Tongue (tissue), 2 donors: ENCODE measurements around the gene PCBD2. TPM values are rescaled to one million over a fixed set of nuclear protein-coding genes. Genes with fewer than 3 reads are reported as not detected.
"Not testable (repeated sequence)": the region's sequence is repeated elsewhere in the genome, so short reads cannot be mapped to it uniquely, and the experiment has no call there.

Experiments used
- DNase-seq: peaks from one replicate; pipeline ENCODE4 v3.0.0-alpha.2; 2015
- total RNA-seq: library from RNA; depleted of rRNA; stranded (reverse); fragments of >200 nt; gene quantifications from one replicate; pipeline ENCODE4 v1.2.3, GENCODE V29; 2014

Gene PCBD2
- total RNA-seq, 1 donor from 2014 or later = 16.3 TPM

DNA sequence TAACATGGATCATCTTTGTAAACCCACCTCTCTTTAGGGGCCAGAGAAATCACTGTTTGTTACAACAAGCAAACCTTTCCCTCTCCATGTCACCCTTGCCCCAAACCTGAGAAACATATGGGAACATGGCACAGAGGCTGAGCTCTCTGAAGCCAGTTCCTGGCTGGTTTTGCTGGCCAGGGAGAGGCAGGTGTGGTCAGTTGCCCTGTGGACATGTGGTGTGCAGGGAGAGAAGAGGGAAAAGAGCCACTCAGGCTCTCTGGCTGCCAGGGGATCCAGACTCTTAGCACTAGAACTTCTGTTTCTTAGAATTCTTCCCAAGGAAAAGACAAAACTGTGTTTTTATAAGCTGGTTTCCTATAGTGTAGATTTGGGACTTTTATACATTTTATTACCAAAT is 58.2 kb downstream of the PCBD2 start:
- DNase-seq = no peak

DNA sequence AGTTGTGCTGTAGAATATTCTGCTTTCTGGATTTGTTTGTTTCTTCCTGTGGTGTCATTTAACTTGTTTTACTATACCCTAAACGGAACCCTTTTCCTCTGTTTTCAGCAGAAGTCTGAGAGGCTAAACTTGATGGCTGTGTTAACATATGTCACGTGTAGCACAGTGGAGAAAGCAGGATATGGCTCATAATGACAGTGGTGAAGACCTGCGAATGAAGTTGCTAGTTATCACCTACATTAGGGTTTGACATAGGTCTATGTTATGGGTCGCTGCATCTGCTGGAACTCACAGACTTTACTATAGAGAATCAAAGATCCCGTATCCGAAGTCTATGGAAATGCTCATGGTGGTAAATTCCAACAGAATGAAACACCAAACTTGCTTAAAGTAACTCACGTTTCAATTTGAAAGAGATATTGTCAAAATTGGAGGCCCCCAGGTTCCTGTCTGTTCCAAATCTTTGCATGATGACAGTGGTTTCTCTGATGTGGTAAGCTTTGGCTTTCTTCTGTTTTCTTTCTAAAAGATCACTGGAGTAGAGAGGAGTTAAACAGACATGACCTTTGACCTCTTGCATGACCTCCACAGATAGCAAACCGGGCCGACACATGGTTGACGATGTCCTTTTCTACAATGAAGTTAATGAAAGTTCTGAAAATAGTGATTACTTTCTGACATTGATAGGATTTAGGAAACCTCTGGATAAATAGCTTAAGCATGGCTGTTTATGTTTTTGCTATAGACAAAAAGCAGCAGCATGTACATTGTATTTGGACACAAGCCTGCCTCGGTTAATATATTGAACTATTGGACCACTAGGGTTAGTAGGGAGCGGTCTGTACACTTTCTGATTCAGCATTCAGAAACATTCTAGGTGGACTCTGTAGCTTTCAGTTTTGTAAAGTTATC is 59.7 kb downstream of the PCBD2 start:
- no peak for DNase-seq

DNA sequence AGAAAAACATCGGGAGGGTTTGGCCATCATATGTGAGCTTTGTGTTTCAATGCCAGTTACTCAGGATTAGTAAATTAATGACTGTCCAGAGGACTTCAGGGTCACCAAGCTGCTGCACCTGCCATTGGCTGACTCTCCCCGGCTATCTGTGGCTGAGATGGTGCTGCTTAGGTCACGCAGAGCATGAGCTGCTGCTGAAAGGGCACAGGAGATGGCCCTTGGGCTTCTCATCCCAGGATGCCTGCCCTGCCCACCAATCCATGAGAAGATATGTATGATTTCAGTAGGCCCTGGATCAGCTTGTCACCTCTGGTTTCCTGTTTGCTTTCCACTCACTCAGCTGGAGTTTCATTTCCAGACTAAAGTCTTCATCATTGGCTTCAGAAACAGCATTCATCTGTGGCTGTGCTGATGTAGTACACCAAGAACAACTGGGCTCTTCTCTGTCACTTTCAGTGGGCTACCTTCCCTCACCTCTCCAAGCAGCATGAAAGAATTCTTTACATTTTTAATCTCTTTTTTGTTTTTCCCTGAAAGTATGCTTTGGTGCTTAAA is 60.4 kb downstream of the PCBD2 start:
- DNase-seq = no peak

- no peak for DNase-seq
Observed at GRCh38 chr5:134967607-134968006, 62.7 kb downstream of the PCBD2 start, which contains the start of gene CATSPER3. CATSPER3 (plus strand) TSS chr5:134967907; CDS start chr5:134967992, 85 bp downstream.

DNA sequence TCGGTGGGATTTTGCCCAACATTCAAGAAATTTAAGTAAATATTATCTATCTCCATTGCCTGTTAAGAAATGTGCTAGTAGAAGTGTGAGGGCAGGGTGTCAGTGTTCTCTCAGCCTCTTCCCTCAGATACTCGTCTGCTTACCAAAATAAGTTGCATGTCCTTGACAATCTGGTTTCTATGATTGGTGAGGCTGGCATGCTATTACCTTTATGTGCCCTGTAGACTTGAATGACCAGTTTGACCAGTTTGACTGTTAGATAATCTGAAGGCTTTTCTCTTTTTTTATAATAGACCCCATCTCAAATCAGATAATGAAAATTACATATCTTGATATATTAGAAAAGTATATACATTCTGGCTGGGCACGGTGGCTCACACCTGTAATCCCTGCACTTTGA is 63.1 kb downstream of the PCBD2 start:
- no peak for DNase-seq

DNA sequence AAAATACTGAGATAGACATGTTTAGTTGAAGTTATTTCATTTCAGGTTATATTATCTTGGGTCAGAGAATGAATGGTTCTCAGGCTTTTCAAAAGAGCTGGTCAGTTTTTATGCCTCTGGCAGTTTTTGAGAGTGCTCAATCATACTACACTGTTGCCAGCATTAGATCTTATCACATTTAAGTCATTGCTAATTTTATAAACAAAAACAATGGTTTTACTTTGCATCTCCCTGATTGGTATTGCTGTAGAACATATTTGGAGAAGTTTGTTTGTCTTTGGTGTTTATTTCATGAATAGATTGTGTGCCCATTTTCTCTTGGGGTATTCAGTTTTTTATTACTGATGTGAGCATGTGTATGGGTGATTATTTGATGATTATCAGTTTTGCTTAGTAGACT is 64.2 kb downstream of the PCBD2 start:
- no peak for DNase-seq

DNA sequence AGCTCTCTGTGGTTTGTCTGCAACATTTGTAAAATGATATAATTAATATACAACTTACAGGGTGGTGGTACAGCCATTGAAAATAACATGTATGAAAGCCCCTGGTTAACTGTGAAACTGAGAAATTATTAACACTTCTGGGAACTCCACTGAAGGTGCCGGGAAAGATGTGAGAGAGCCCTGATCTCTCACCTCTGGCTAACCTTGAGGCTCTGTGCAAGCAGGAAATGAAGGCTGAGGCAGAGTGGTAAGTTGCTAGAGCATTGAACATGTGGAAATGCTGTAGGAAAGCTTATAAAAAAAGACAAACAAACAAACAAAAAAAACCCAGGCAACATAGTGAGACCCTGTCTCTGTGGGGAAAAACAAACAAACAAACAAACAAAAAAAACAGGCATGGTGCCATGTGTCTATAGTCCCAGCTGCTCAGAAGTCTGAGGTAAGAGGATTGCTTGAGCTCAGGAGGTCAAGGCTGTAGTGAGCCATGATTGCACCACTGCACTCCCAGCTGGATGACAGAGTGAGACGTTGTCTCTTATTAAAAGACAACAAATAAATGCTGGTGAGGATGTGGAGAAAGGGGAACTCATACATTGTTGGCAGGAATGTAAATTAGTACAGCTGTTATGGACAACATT is 70.3 kb downstream of the PCBD2 start:
- no peak for DNase-seq

- no peak for DNase-seq
Observed at GRCh38 chr5:134975843-134976242, 70.9 kb downstream of the PCBD2 start.

DNA sequence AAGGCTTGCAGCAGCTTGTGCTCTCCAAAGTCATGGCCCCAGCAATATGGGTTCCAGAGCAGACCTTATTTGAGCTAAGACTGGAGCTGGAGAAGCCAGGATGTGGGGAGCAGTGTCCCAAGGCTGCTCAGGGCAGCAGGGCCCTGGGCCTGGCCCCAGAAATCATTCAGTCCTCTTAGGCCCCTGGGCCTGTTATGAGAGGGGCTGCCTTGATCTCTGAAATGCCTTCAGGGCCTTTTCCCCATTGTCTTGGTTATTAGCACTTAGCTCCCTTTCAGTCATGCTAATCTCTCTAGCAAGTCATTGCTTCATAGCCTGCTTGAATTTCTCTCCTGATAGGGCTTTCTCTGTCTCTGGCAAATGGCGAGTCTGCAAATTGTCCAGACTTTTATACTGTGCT is 71.9 kb downstream of the PCBD2 start:
- no peak for DNase-seq

- no peak for DNase-seq
Observed at GRCh38 chr5:134979416-134979815, 74.5 kb downstream of the PCBD2 start.

GRCh38 chr5:134982230-134982629 is 77.3 kb downstream of the PCBD2 start:
- no peak for DNase-seq

DNA sequence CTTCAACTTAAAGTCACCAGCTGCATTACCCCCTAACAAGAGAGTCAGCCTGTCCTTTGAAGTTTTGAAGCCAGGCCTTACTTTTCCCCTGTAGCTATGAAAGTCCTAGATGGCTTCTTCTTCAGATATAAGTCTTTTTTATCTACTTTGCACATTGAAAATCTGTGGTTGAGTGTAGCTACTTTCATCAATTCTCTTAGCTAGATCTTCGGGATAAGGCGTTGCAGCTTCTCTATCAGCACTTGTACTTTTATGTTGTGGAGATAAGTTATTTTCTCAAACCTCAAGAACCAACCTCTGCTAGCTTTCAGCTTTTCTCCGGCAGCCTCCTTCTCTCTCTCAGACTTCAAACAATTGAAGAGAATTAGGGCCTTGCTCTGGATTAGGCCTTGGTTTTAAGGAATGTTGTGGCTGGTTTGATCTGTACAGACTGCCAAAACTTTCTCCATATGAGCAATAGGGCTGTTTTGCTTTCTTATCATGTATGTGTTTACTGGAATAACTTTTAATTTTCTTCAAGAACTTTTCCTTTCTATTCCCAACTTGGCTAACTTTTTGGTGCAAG is 84.4 kb downstream of the PCBD2 start:
- no peak for DNase-seq

GRCh38 chr5:134990183-134990582 is 85.3 kb downstream of the PCBD2 start:
- DNase-seq = not testable (repeated sequence)

DNA sequence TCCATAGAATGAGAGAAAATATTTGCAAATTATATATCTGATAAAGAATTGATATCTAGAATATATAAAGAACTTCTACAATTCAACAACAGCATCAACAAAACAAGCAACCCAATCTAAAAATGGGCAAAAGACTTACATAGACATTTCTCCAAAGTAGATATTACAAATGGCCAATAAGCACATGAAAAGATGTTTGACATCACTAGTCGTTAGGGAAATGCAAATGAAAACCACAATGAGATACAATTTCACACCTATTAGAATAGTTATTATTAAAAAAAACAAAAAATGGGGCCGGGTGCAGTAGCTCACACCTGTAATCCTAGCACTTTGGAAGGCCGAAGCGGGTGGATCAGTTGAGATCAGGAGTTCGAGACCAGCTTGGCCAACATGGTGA is 87.2 kb downstream of the PCBD2 start:
- DNase-seq = no peak

DNA sequence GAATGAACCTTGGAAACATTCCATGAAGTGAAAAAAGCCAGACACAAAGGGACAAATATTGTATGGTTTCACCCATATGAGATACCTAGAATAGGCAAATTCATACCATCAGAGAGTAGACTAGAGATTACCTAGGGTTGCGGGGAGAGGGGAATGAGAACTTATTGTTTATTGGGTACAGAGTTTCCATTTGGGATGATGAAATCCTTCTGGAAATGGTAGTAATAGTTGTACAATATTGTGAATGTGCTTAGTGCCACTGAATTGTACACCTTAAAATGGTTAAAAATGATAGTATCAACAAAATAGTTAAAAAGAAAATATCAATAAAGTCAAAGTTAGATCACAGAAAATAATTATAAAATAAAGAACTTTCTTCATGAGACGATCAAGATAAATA is 88.2 kb downstream of the PCBD2 start:
- DNase-seq = no peak

DNA sequence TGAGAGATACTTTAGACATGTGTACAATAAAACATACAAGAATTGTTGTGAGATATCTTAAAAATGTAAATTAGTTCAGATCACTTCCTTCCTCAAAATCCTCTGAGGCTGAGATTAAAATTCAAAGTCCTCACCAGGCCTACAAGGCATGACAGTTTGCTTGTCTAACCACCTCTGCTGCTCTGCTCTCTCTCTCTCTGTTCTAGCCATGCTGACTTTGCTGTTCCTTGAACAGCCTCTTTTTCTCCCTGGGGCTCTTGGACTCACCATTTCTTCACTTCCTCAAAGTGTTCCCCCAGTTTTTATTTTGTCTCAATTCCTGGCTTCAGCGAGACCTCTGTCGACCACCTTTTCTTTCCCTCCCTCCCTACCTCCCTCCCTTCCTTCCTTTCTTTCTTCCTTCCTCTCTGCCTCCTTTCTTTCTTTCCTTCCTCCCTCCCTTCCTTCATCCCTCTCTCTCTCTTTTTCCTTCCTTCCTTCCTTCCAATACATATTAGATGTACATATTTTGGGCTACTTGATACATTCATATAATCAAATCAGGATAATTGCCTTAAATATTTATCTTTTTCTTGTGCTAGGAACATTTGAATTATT is 89.7 kb downstream of the PCBD2 start:
- DNase-seq = no peak

GRCh38 chr5:134995850-134996402 is 91.0 kb downstream of the PCBD2 start:
- no peak for DNase-seq

DNA sequence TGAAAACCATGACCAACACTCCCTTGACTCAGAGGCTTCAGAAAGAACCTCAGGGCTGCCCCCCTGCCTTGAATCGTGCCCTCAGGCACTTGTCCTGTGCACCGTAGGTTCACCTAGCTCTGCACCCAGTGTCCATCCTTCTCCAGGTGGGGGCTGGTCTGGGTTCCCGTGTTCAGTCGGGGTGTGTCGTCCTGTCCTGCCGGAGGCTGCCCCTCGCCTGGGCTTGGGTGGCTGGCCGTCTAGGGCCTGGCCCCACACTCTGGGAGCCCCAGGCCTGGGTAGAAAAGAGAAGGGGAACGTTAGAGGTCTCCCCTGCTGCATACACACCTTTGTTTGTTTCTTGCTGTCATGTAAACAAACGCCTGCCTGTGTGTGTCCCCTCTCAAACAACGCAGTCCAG is 92.1 kb downstream of the PCBD2 start:
- no peak for DNase-seq

DNA sequence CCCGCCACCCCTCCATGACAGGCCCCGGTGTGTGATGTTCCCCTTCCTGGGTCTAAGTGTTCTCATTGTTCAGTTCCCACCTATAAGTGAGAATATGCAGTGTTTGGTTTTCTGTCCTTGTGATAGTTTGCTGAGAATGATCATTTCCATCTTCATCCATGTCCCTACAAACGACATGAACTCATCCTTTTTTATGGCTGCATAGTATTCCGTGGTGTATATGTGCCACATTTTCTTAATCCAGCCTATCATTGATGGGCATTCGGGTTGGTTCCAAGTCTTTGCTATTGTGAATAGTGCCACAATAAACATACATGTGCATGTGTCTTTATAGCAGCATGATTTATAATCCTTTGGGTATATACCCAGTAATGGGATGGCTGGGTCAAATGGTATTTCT is 93.1 kb downstream of the PCBD2 start:
- DNase-seq = not testable (repeated sequence)

DNA sequence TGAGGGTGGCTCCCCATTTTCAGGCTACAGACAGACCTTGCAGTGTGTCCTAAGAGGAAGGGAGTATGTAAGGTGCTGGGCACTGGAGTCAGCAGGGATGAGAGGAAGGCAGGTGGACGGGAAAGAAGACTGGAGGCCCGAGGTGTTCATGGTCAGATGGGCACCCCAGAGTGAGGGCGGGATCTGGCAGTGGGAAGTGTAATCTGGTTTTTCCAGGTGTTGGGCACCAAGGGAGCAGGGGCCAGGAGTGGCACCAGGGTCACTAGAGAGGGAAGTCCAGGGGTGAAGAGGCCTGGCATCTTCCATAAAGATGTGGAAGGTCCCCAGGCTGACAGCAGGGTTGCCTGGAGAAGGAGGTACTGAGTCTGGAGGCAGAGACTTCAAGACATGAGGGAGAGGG is 99.4 kb downstream of the PCBD2 start:
- no peak for DNase-seq

GRCh38 chr5:135005076-135005475 is 100.1 kb downstream of the PCBD2 start:
- no peak for DNase-seq

- DNase-seq = no peak
Observed at GRCh38 chr5:135007305-135007704, 102.4 kb downstream of the PCBD2 start.
